ENCODE measurements around the gene ZNF117.
"Not testable (repeated sequence)": the region's sequence is repeated elsewhere in the genome, so short reads cannot be mapped to it uniquely, and the experiment has no call there.

The ZNF117 gene

GRCh38 chr7:64990936-64991335, at the start of gene ZNF117:
Gene ZNF117 (minus strand): TSS chr7:64991036.
- DNase-seq: no peak

- peak in 1 of 2 donors; percentile 17 for DNase-seq
Measured at GRCh38 chr7:65038767-65039166, 47.9 kb upstream of the ZNF117 start.

DNA sequence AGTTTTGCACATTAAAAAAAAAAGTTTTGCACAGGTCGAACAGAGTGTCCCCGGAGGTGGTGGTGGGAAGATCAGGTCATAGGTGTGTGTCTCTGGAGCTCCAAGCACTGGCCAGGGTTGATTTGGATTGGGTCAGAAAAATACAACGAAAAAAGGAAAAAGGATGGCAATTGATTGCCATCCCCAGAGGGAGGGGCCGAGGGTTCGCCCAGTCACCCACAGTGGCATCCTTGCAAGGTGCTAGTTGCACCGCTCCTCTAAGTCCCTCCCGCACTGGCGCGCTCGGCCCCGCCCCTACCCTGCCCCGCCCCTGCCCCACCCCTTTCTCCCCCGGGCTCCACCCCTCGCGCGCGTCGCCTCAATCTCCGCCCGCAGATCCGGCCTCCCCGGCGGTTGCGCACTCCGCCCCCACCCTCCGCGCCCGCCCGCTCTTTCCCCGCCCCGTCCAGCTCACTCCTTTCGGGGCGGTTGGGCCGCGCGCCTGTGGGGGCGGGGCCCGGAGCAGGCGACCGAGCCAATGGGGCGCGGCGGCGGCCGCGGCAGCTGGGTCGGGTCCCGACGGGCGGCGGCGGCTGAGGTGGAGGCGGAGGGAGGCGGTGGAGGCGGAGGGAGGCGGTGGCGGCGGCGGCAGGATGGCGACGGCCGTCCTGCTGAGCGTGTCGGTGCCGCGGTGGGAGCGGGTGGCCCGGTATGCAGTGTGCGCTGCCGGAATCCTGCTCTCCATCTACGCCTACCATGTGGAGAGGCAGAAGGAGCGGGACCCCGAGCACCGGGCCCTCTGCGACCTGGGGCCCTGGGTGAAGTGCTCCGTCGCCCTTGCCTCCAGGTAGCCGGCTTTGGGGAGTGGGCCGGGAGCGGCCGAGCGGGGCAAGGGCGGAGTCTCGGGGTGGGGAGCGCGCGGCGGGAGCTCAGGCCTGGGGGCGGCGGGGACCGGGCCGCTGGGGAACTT, 47.2 kb upstream of the ZNF117 start:
- peak; percentile 95 to 96 for DNase-seq

- DNase-seq: peak; percentile 4 to 51
Measured at GRCh38 chr7:65036526-65036925, 45.7 kb upstream of the ZNF117 start.

DNA sequence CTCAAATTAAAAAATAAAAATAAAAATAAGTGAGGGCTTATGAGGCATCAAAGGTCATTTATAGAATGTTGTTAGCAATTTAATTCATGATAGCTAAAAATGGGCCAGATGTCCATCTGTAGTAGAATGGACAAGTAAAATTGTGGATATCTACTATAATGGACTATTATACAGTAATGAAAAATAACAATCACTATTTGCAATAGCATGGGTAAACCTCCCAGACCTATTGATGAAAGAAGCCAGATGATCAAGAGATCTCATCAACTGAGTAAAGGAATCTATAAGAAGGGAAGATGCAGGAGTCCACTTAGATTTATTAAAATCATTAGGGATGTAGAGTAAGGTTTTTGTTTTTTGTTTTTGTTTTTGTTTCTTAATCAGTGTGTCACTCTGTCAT, 44.6 kb upstream of the ZNF117 start:
- DNase-seq: not testable (repeated sequence)

DNA sequence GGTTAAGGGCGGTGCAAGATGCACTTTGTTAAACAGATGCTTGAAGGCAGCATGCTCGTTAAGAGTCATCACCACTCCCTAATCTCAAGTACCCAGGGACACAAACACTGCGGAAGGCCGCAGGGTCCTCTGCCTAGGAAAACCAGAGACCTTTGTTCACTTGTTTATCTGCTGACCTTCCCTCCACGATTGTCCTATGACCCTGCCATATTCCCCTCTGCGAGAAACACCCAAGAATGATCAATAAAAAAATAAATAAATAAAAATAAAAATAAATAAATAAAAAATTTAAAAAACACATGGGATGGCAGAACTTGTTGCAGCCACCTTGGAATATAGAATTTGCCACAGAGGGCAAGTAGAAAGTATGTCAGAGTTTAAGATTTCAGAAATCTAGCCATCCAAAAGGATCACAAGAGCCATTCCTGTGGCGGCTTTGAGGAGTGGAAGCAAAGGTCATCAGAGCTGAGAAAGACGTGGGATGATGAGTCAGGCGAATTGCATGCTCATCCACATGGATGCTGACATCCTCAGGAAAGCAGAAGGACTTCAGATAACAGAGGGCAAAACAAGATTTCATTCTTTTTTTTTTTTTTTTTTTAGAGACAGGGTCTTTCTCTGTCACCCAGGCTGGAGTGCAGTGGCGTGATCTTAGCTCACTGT, 43.4 kb upstream of the ZNF117 start:
- DNase-seq: not testable (repeated sequence)

DNA sequence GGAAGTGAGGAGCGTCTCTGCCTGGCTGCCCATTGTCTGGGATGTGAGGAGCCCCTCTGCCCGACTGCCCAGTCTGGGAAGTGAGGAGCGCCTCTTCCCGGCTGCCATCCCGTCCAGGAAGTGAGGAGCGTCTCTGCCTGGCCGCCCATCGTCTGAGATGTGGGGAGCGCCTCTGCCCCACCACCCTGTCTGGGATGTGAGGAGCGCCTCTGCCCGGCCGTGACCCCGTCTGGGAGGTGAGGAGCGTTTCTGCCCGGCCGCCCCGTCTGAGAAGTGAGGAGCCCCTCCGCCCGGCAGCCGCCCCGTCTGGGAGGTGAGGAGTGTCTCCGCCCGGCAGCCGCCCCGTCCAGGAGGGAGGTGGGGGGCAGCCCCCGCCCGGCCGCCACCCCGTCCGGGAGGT, 42.6 kb upstream of the ZNF117 start:
- DNase-seq: not testable (repeated sequence)

- DNase-seq: not testable (repeated sequence)
Measured at GRCh38 chr7:65025023-65025422, 34.2 kb upstream of the ZNF117 start.

- not testable (repeated sequence) for DNase-seq
Measured at GRCh38 chr7:65020978-65021377, 30.1 kb upstream of the ZNF117 start.

DNA sequence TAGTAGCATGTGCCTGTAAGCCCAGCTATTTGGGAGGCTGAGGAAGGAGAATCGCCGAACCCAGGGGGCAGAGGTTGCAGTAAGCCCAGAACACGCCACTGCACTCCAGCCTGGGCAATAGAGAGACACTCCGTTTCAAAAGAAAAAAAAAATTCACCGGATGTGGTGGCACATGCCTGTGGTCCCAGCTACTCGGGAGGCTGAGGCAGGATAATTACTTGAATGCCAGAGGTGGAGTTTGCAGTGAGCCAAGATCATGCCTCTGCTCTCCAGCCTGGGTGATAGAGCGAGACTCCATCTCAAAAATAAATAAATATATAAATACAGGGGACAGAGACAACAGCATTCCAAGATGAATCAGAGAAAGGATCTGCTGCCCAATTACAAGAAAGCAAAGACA, 19.0 kb upstream of the ZNF117 start:
- not testable (repeated sequence) for DNase-seq

DNA sequence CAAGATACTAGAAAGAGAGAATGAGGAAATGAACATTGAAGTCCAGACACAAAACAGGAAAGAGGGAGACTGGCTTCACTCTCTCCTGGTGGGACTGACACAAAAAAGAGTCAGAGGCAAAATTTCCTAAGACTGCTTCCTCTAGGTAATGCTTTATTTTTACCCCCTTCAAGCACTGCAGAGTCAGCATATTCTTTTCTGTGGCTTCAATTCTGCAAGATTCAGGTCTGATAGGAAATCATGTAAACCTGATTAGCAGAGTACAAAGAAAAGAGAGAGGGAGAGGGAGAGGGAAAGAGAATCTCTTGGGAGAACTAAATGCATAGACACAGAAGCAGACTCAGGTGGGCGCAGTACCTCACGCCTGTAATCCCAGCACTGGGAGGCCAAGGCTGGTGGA, 18.6 kb upstream of the ZNF117 start:
- not testable (repeated sequence) for DNase-seq

DNA sequence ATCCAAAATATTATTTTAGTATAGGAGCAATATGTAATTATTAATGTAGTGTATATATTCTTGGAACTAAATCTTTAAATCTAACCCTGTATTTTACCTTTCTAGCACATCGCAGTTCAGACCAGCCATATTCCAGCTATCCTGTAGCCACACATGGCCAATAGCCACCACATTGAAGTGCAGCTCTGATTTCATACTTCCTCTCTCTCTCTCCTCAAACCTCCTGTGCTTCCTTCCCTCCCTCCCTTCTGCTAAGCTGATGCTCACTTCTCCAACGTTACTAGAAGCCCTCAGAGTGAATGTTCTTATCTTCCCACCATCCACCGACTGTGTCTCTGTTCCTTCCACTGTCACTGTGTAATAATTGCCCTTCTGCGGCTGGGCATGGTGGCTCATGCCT, 16.2 kb upstream of the ZNF117 start:
- peak in 1 of 2 donors; percentile 29 for DNase-seq

GRCh38 chr7:65006094-65006992, 15.5 kb upstream of the ZNF117 start, which contains the start of gene ERV3-1:
Gene ERV3-1 (minus strand): TSS chr7:65006687. CDS start chr7:64993026, 13,661 bp downstream.
- peak; percentile 95 to 96 for DNase-seq

- DNase-seq: no peak
Measured at GRCh38 chr7:65004575-65004974, 13.7 kb upstream of the ZNF117 start.

GRCh38 chr7:65002972-65003585, 12.2 kb upstream of the ZNF117 start:
- DNase-seq: no peak

DNA sequence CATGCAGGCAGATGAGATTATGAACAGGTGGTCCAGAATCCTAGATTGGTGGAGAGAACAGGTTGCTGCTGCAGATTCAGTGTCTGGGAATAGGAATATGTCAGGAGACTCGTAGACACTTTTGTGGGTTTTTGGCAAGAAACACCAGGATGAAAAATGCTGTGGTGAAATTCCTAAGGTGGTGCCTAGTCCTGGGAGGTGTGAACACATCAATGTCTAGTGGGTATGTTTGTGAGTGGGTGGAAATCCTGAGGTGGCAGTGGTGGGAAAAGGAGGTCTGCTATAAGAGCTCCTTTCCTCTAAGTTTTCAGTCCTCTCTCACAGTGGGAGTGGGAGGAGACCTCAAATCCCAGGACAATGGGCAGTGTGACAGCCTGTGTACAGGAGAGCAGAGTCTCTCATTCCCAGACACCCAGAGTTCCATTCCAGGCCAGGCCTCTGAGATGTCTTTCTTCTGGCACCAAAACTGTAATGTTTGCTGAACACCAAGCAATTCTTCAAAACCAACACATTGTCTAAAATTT, 10.5 kb upstream of the ZNF117 start:
- no peak for DNase-seq

GRCh38 chr7:64999165-65000004, 8.5 kb upstream of the ZNF117 start:
- DNase-seq: peak; percentile 3 to 41

- DNase-seq: no peak
Measured at GRCh38 chr7:64998865-64999164, 8.0 kb upstream of the ZNF117 start.

- no peak for DNase-seq
Measured at GRCh38 chr7:64997927-64998391, 7.1 kb upstream of the ZNF117 start.

GRCh38 chr7:64997164-64997908, 6.5 kb upstream of the ZNF117 start:
- DNase-seq: no peak

Data from CD4-positive, alpha-beta T cell treated with Interferon alpha-2 for 1 hour (primary cell).